ACHN (cell line): ENCODE measurements around the gene ATP1B3.

Experiments used
- DNase-seq: peaks from one replicate; pipeline ENCODE4 v3.0.0-alpha.2; 2015
- in situ Hi-C: cut with HindIII; loops from 2 replicates; pipeline ENCODE4 v1.10.0; 2017; ENCODE audit warnings: low sequenced_read_pairs, low pct_ligation_motif_present, low pct_unique_long_range_greater_than_20kb

The ATP1B3 gene

GRCh38 chr3:141930801-141931200, 54.4 kb downstream of the ATP1B3 start:
- DNase-seq, result no peak
- in situ Hi-C loops, result no loop called here

DNA sequence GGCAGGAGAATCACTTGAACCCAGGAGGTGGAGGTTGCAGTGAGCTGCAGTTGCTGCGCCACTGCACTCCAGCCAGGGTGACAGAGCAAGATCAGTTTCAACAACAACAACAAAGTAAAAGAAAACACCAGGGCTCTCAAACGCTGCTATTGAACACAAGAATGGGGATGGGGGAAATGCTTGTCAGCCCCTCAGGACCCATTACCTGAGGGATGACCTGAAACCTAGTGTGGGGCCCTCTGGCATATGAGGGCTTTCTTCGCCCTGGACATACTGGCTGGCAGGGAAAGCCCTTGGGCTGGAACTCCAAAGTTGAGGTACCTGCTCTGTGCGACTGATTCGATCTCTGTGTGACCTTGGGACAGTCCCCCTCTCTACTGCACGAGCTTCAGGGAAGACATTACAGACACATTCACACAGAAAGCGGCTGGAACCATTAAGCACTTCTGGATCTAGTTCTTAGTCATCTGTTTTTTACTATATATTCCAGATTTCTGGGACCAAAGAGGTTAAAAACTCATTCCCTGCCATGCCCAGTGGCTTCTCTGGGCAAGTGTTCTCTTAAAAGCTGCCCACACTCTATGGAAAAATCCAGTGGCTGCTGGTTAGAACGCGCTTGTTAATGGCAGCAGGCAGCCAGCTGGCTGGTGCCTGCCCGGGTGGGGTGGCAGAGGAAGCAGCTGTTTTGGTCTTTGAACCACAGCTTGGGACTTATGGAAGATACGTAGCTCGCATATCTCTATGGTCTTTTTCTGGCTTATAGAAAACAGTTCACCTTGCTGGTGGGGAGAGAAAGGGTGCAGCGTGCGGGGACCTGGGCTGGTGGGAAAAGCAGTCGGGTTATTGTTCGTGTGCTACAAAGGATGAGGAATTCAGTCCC, 57.2 kb downstream of the ATP1B3 start:
- DNase-seq, result no peak

GRCh38 chr3:141934354-141934753, 57.9 kb downstream of the ATP1B3 start:
- in situ Hi-C loops, result no loop called here
- DNase-seq, result no peak

More for the DNA sequence above, 57.2 kb downstream of the ATP1B3 start:
- in situ Hi-C loops, result no loop called here

DNA sequence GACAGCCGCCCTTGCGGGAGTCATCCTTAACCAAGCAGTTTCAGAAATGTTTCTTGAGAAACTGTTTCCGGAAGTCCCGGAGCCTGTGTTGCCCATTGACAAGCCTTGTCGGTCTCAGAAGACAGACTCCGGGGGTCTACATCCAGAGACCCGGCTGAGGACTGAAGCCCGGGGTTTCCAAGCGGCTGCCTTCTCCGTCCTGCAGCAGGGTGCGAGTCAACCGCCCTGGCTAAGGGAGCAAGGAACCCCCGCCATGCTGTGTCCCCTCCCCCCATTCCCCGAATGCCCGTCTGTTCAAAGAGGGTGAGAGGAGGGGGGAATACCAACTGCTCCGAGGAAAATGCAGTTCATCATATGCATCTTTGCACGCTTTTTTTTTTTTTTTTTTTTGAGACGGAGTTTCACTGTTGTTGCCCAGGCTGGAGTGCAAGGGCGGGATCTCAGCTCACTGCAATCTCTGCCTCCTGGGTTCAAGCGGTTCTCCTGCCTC, 61.6 kb downstream of the ATP1B3 start:
- no peak for DNase-seq
- in situ Hi-C loops, result no loop called here

DNA sequence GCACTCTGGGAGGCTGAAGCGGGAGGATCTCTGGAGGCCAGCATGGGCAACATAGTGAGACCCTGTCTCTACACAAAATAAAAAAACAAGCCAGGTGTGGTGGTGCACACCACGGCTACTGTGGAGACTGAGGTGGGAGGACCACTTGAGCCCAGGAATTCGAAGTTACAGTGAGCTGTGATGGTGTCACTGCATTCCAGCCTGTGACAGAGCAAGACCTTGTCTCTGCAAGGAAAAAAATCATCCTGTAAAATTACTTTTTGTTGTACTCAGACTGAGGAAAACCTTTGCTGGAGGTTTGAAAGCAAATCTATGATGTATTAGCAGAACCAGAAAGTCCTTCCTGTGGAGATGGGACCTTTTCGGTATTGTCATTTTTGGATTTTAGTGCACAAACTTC, 63.3 kb downstream of the ATP1B3 start:
- in situ Hi-C loops, result no loop called here

DNA sequence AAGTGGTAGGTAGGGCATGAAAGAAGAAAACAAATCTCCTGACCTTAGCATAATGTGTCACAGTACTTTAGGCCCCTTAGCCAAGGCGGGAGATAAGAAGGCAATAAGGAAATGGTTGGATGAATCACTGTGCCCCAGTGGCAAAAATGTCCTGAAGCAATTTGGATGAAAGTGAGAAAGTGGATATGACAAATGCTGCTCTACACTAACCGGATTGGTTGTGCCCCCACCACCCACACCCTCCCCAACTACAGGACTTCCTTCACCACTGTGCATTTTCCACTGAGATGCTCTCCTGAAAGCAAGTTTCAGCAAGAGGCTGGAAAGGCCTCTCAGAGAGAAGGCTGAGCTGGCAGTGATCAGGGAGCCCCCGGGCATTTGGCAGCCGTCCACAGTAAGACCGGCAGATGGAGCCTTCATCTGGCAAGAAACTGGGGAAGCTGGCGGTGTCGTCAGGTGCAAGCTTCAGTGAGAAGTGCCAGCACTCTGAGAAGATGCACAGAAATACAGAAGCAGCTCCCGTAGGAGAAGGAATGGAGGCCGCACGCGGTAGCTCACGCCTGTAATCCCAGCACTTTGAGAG, 63.8 kb downstream of the ATP1B3 start:
- peak; percentile 64 for DNase-seq
- in situ Hi-C loops, result no loop called here

More for the DNA sequence above, 63.3 kb downstream of the ATP1B3 start:
- DNase-seq, result no peak

GRCh38 chr3:141941093-141941492, 64.7 kb downstream of the ATP1B3 start:
- DNase-seq, result no peak
- in situ Hi-C loops, result no loop called here

GRCh38 chr3:141942006-141942405, 65.6 kb downstream of the ATP1B3 start:
- in situ Hi-C loops, result no loop called here

DNA sequence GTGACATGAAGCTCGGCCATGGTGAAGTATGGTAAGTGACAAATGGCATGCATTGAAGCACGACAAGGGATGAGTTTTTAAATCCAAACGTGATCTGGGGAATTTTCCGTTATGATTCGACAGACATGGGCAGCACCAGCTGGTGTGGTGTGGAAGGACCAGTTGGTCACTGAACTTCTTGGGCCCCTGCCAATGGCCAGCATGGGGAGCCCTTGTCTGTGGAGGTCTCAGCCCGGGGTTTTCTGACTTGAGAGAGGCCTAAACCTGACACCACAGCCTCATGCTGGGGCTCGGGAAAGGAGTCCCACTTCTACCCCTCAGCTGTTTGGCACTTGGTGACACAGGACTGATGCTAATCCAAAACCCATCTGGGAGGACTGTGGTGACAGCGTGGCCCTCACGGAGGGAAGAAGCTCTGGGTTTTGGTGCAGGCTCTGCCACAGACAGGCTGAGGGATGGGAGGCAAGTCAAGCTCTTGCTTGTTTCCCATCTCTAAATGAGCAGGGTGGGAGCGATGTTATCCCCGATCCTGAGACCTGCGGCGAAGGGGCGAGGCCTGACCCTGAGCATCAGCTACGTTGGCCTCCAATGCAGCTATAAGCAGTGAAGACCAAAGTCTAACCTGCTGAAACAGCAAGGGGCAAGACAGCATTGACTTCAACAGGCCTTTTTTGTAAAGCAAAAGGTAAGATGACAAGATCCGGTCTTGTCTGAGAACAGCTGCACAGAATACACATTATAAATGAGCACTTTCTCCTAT, 69.5 kb downstream of the ATP1B3 start:
- in situ Hi-C loops, result no loop called here
- no peak for DNase-seq

More at GRCh38 chr3:141942006-141942405, 65.6 kb downstream of the ATP1B3 start:
- no peak for DNase-seq

DNA sequence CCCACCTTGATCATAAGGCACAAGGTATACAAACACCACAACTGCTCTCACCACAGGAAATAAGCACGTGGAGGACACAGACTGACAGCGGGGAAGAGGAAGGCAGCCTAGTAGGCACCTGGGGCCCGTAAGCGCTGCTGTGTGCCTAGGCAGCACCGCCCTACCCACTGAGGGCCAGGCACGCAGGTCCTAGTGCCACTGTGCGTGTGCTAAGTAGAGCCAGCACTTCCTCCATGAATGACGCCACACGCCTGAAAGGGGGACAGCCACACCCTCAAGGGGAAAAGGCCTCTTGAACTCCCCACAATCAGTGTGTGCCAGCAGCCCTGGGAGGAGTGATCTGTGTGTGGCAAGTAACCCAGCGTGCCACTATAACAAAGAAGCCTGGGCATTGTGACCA, 73.0 kb downstream of the ATP1B3 start:
- no peak for DNase-seq

DNA sequence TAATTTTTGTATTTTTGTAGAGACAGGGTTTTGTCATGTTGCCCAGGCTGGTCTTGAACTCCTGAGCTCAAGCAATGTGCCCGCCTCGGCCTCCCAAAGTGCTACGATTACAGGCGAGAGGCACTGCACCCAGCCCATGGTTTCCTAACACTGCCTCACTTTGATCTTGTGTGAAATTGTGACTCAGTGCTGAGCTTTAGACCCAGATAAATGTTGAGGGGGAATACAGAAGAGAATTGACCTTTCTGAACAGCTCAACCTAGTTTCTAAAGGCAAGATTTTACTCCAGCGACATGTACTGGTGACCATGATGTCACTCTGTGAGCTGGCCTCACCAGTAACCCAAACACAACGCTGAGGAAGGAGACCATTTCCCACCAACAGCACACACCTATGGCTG, 73.5 kb downstream of the ATP1B3 start:
- in situ Hi-C loops, result no loop called here
- DNase-seq, result no peak

More for the DNA sequence above, 73.0 kb downstream of the ATP1B3 start:
- in situ Hi-C loops, result no loop called here

DNA sequence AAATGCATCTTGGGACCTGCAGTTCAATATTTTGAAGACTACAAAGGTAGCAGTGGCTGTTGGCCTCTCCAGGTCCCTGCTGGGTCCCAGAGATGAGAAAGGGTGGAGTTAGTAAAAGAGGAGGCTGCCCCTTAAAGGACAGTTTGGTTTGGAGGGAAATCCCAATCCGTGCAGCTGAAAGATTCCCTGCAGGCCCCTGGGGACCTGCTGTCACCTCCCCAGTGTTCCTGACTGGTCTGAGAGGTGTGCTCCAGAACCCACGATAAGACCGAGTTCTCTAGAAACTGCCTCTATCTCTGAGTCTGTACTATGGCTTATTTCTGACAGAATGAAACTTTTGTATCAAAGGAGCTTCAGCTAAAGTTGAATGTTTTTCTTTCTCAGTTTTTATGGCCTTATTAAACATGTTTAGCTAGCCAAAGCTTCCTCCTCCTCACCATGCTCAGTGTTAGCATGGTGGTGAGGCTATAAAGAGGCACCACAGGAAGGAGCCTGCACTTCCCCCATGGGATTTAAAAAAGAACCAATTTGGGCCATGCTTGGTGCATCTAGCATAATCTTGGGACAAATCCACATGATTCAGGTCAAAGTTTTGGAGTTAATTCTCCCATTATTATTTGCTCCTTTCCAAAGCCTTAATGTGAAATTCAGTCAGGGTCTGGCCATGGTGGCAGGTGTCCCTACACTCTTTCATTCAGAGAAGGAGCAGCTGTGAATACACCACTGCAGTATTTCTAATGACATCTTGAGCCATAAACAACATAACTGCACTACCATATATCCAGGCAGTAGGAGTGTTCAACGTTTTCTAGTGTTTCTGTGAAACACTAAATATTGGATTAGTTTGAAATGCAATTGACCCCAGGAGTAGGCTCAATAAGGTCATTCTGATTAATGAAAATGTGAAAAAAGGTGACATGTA, 74.4 kb downstream of the ATP1B3 start:
- in situ Hi-C loops, result no loop called here
- no peak for DNase-seq

DNA sequence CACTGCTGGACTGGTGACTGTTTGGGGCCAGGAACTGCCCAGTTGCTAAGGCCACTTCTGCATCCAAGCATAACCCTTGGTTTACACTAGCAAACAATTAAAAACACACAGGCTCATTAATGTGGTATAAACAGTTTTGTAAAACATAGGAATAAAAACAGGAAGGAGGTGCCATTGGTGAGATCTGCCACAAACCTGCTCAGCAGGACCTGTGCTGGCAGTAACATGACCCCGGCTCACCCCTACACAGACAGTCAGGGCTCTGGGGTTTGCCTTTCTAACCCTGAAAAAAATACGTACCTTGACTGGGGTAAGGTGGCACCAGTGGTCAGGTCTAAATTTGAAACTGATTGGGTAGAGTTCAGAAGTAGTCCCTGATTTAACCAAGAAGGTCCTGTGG, 76.2 kb downstream of the ATP1B3 start:
- in situ Hi-C loops, result no loop called here
- no peak for DNase-seq

- no peak for DNase-seq
- in situ Hi-C loops, result no loop called here
These were observed 78.7 kb downstream of the ATP1B3 start for GRCh38 chr3:141955175-141955574.

DNA sequence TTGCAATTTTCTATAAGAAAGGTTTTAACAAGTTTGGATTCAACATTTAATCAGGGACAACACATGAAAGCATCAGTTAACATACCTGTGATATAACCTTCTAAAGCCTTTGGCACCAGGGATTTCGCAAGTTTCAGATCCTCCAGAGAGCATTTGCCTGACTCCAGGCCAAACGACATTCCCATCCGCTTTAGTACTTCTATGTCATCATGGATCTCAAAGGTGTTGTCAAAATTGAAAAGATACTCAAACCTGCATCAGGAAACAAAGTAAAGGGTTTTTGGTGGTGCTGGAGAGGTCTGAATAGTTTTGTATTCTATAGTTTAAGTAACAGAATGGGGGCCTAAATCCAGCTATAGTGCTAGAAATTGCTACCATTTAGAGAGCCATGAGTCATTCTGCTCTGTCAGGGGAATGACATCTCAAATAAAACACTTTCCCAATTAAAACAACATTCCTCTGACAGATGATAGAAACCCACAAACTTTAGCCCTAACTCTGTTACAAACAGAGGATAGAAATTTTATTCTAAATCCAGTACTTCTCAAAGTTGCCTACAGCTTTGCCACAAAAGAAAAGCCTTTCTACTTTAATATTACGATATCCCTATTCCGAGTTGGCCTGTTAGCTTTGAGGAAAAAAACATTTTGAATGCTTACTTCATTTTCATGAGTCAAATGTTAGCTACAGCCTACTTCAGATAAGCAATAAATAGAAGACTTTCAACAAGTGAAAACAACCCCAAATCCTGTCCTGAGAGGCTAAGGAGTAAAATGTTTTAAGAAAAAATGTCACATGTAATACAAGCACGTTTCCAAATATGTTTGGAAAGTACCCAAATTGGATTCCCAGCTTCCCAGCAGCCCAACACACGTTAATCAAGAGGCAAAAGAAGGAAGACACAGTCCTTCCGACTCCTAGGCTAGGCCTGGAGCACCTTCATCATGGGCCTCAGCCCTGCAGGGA, 83.4 kb downstream of the ATP1B3 start:
- peak; percentile 23 for DNase-seq
- in situ Hi-C loops, result no loop called here

DNA sequence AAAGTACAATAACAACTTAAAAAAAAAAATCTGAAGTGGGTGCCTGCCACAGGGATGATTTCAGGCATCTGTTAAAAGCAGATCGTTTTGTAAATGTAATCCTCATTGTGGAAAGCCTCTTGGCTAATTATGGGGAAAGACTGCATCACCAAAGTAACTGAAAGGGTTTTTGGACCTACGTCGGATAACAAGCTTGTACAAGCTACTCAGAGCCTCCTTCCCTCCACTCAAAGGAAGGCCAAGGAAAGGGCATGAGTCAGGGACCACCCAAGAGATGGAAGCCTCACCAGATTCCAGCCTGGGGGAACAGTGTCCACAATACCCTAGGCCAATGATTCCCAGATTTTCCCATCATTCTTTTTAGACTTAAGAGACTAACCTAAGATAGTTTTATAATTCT, 84.3 kb downstream of the ATP1B3 start:
- in situ Hi-C loops, result no loop called here
- DNase-seq, result no peak

GRCh38 chr3:141963301-141963700, 86.9 kb downstream of the ATP1B3 start:
- DNase-seq, result no peak
- in situ Hi-C loops, result no loop called here
